OCI-LY1 (cell line): Measurements from ENCODE around the gene DEPDC7.

Source experiments
- H2AFZ ChIP-seq: fragments of 200-600 bp; sonication (generic), shearing (Covaris generic); 2 replicates; pipeline ENCODE4 v1.6.0; 2014; ENCODE audit warnings: antibody characterized with exemption, mild to moderate bottlenecking, low read length
- H3F3A ChIP-seq: fragments of 200-600 bp; sonication (generic), shearing (Covaris generic); 2 replicates; pipeline ENCODE4 v1.6.0; 2014; ENCODE audit warnings: mild to moderate bottlenecking, antibody characterized with exemption, low read length, moderate library complexity; ENCODE audit not compliant: insufficient read depth
- H3K27ac ChIP-seq: fragments of 200-600 bp; sonication (generic); 2 replicates; pipeline ENCODE4 v1.5.1; 2014; ENCODE audit warnings: low read length, mixed run types, mild to moderate bottlenecking, low read depth; ENCODE audit not compliant: poor library complexity, severe bottlenecking
- H3K27me3 ChIP-seq: fragments of 200-600 bp; sonication (generic); 2 replicates; pipeline ENCODE4 v1.6.0; 2014; ENCODE audit warnings: antibody characterized with exemption, mild to moderate bottlenecking, low read length, moderate library complexity; ENCODE audit not compliant: insufficient read depth
- H3K36me3 ChIP-seq: fragments of 200-600 bp; sonication (generic); 2 replicates; pipeline ENCODE4 v1.6.1; 2014; ENCODE audit warnings: mild to moderate bottlenecking, antibody characterized with exemption, low read length, moderate library complexity, mixed read lengths; ENCODE audit not compliant: insufficient read depth
- H3K4me1 ChIP-seq: fragments of 200-600 bp; sonication (generic); 2 replicates; pipeline ENCODE4 v1.5.1; 2014; ENCODE audit warnings: mild to moderate bottlenecking, low read length, moderate library complexity; ENCODE audit not compliant: insufficient read depth, severe bottlenecking
- H3K4me2 ChIP-seq: fragments of 200-600 bp; sonication (generic), shearing (Covaris generic); 2 replicates; pipeline ENCODE4 v1.6.1; 2014; ENCODE audit warnings: low read length
- H3K4me3 ChIP-seq: fragments of 200-600 bp; sonication (generic); 2 replicates; pipeline ENCODE4 v1.5.1; 2014; ENCODE audit warnings: low read length, low read depth, mild to moderate bottlenecking, mixed read lengths; ENCODE audit not compliant: poor library complexity, severe bottlenecking
- H3K79me2 ChIP-seq: fragments of 200-600 bp; shearing (Covaris generic); 2 replicates; pipeline ENCODE4 v1.6.1; 2016; ENCODE audit warnings: mixed run types, low read length, mixed read lengths; ENCODE audit not compliant: insufficient read depth
- H3K9ac ChIP-seq: fragments of 200-600 bp; sonication (generic), shearing (Covaris generic); 2 replicates; pipeline ENCODE4 v1.6.1; 2014; ENCODE audit warnings: mild to moderate bottlenecking, low read length, mixed read lengths
- H3K9me2 ChIP-seq: fragments of 200-600 bp; sonication (generic), shearing (Covaris generic); 2 replicates; pipeline ENCODE4 v1.6.1; 2014; ENCODE audit warnings: low read depth, mild to moderate bottlenecking, low read length, mixed read lengths
- H3K9me3 ChIP-seq: fragments of 200-600 bp; shearing (Covaris generic); 2 replicates; pipeline ENCODE4 v1.6.1; 2014; ENCODE audit warnings: low read length, mixed read lengths
- H4K20me1 ChIP-seq: fragments of 200-600 bp; sonication (generic), shearing (Covaris generic); 2 replicates; pipeline ENCODE4 v1.6.0; 2016; ENCODE audit warnings: mild to moderate bottlenecking, low read length; ENCODE audit not compliant: insufficient read depth
- EZH2 ChIP-seq: fragments of 200-600 bp; sonication (generic), shearing (Covaris generic); IDR thresholded peaks from 2 replicates; pipeline ENCODE4 v1.8.0; 2017; ENCODE audit warnings: borderline replicate concordance, mixed run types, mild to moderate bottlenecking, antibody characterized with exemption, low read length, moderate library complexity, mixed read lengths
- TF ChIP-seq, protein P1 (sequence below): fragments of 200-600 bp; sonication (generic), shearing (Covaris generic); IDR thresholded peaks from 2 replicates; pipeline ENCODE4 v1.5.1; 2017; ENCODE audit warnings: mild to moderate bottlenecking, antibody characterized with exemption, low read length, moderate library complexity, mixed read lengths

The DEPDC7 gene

GRCh38 chr11:33072465-33072864 is 56.8 kb downstream of the DEPDC7 start:
- no peaks in the 10 kb centered on the region for H3K4me1 ChIP-seq
- H3K9ac ChIP-seq: no peak overlapping the region
- H3K4me3 ChIP-seq: no peak overlapping the region
- H3K27me3 ChIP-seq: no peaks in the 10 kb centered on the region
- H2AFZ ChIP-seq: no peak overlapping the region
- H3K27ac ChIP-seq: no peak overlapping the region
- no peaks in the 10 kb centered on the region for H4K20me1 ChIP-seq
- TF ChIP-seq EZH2: no peak
- TF ChIP-seq, protein P1, sequence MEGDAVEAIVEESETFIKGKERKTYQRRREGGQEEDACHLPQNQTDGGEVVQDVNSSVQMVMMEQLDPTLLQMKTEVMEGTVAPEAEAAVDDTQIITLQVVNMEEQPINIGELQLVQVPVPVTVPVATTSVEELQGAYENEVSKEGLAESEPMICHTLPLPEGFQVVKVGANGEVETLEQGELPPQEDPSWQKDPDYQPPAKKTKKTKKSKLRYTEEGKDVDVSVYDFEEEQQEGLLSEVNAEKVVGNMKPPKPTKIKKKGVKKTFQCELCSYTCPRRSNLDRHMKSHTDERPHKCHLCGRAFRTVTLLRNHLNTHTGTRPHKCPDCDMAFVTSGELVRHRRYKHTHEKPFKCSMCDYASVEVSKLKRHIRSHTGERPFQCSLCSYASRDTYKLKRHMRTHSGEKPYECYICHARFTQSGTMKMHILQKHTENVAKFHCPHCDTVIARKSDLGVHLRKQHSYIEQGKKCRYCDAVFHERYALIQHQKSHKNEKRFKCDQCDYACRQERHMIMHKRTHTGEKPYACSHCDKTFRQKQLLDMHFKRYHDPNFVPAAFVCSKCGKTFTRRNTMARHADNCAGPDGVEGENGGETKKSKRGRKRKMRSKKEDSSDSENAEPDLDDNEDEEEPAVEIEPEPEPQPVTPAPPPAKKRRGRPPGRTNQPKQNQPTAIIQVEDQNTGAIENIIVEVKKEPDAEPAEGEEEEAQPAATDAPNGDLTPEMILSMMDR: no peak
- no peaks in the 10 kb centered on the region for H3K9me3 ChIP-seq
- no peak overlapping the region for H3K4me2 ChIP-seq
- H3K79me2 ChIP-seq: no peaks in the 10 kb centered on the region
- no peaks in the 10 kb centered on the region for H3F3A ChIP-seq
- H3K36me3 ChIP-seq: peaks cover 62% of the 10 kb centered on the region
- no peaks in the 10 kb centered on the region for H3K9me2 ChIP-seq
